Keratinocyte (primary cell): ENCODE data around the gene FRMPD4. TPM values are rescaled to one million over a fixed set of nuclear protein-coding genes. Genes with fewer than 3 reads are reported as not detected.

Experiments used
- DNase-seq: peaks from one replicate; pipeline ENCODE4 v3.0.0-alpha.2; 2011; ENCODE audit warnings: low read depth, missing footprints, low spot score
- FAIRE-seq: peaks from 2 replicates; lab custom pipeline; 2011; peaks lifted over from hg19 to GRCh38; lab: Jason Lieb, UNC
- H2AFZ ChIP-seq: 2 replicates; pipeline ENCODE4 v1.6.0; 2012; ENCODE audit warnings: low read length, control low read depth, inconsistent platforms; ENCODE audit not compliant: control insufficient read depth
- H3K27ac ChIP-seq: 2 replicates; pipeline ENCODE4 v1.5.1; 2011; ENCODE audit warnings: low read length; ENCODE audit not compliant: control insufficient read depth, insufficient read depth
- H3K27me3 ChIP-seq: 3 replicates; pipeline ENCODE4 v1.6.0; 2011; ENCODE audit warnings: low read length; ENCODE audit not compliant: control insufficient read depth, insufficient read depth; ENCODE audit errors: extremely low read depth
- H3K36me3 ChIP-seq, 2 experiments: 2 replicates in 1 of 2; 3 replicates in 1 of 2; pipeline ENCODE4 v1.5.1; 2011; ENCODE audit warnings: low read length in 2 of 2, mild to moderate bottlenecking in 1 of 2; ENCODE audit not compliant: control insufficient read depth in 2 of 2, insufficient read depth in 2 of 2; ENCODE audit errors: extremely low read depth in 1 of 2
- H3K4me1 ChIP-seq: 3 replicates; pipeline ENCODE4 v1.5.1; 2011; ENCODE audit warnings: low read length; ENCODE audit not compliant: control insufficient read depth, insufficient read depth; ENCODE audit errors: extremely low read depth
- H3K4me2 ChIP-seq: 3 replicates; pipeline ENCODE4 v1.6.0; 2011; ENCODE audit warnings: low read depth, low read length; ENCODE audit not compliant: control insufficient read depth, insufficient read depth; ENCODE audit errors: extremely low read depth
- H3K4me3 ChIP-seq, 3 experiments: fragments of 200-600 bp in 1 of 3; sonication (generic) in 1 of 3; 2 replicates in 2 of 3; 3 replicates in 1 of 3; pipeline ENCODE4 v1.5.1; 2011 to 2016; ENCODE audit warnings: low read length in 3 of 3, mild to moderate bottlenecking in 3 of 3, control low read depth in 2 of 3, inconsistent platforms in 1 of 3, low read depth in 1 of 3, mixed read lengths in 1 of 3, mixed run types in 1 of 3, moderate library complexity in 1 of 3; ENCODE audit not compliant: control insufficient read depth in 2 of 3, insufficient read depth in 2 of 3; ENCODE audit errors: extremely low read depth in 1 of 3
- H3K79me2 ChIP-seq: 2 replicates; pipeline ENCODE4 v1.6.0; 2012; ENCODE audit warnings: low read length; ENCODE audit not compliant: control insufficient read depth, insufficient read depth
- H3K9ac ChIP-seq: 3 replicates; pipeline ENCODE4 v1.6.0; 2011; ENCODE audit warnings: low read length; ENCODE audit not compliant: control insufficient read depth, insufficient read depth; ENCODE audit errors: extremely low read depth
- H3K9me1 ChIP-seq: 3 replicates; pipeline ENCODE4 v1.6.0; 2011; ENCODE audit warnings: low read length; ENCODE audit not compliant: control insufficient read depth, insufficient read depth; ENCODE audit errors: extremely low read depth
- H3K9me3 ChIP-seq: 2 replicates; pipeline ENCODE4 v1.5.1; 2012; ENCODE audit warnings: low read depth, low read length; ENCODE audit not compliant: control insufficient read depth
- H4K20me1 ChIP-seq: 3 replicates; pipeline ENCODE4 v1.6.0; 2011; ENCODE audit warnings: low read length; ENCODE audit not compliant: control insufficient read depth, insufficient read depth; ENCODE audit errors: extremely low read depth
- CTCF ChIP-seq, 3 experiments: IDR thresholded peaks in 1 of 3; conservative IDR thresholded peaks in 1 of 3; optimal IDR thresholded peaks in 1 of 3; 2 replicates in 2 of 3; 3 replicates in 1 of 3; pipeline versions ENCODE3 to v1.5.1; 2011; ENCODE audit warnings: low read length in 3 of 3, mild to moderate bottlenecking in 3 of 3, moderate library complexity in 2 of 3, control low read depth in 1 of 3, inconsistent platforms in 1 of 3; ENCODE audit not compliant: insufficient read depth in 2 of 3; ENCODE audit errors: extremely low read depth in 1 of 3
- EZH2 ChIP-seq: IDR thresholded peaks from one replicate; pipeline ENCODE4 v1.6.1; 2012; ENCODE audit warnings: inconsistent platforms, mild to moderate bottlenecking, low read length, moderate library complexity
- dilution Hi-C: fragments of 300-500 bp; cut with MboI; formaldehyde crosslinking; loops from one replicate; pipeline ENCODE4 v1.7.0; 2020; ENCODE audit warnings: low sequenced_read_pairs; ENCODE audit not compliant: extremely low pct_ligation_motif_present
- polyA plus RNA-seq, 5 experiments: library from polyadenylated mRNA; depleted of rRNA in 3 of 5; stranded (reverse) in 3 of 5; stranded (forward) in 1 of 5; unstranded in 1 of 5; fragments of >200 nt; gene quantifications; 1 replicate in 1 of 5; 2 replicates in 3 of 5; 3 replicates in 1 of 5; pipeline versions ENCODE4 v1.2.1 to v1.2.3, GENCODE V29; 2011 to 2012; ENCODE audit warnings: missing spikeins in 2 of 5, low read depth in 1 of 5, low replicate concordance in 1 of 5

The FRMPD4 gene
- polyA plus RNA-seq, 1 donor (not counting 4 experiments of a cell fraction or from before 2014, with no cell fraction given): 0.05 TPM

DNA sequence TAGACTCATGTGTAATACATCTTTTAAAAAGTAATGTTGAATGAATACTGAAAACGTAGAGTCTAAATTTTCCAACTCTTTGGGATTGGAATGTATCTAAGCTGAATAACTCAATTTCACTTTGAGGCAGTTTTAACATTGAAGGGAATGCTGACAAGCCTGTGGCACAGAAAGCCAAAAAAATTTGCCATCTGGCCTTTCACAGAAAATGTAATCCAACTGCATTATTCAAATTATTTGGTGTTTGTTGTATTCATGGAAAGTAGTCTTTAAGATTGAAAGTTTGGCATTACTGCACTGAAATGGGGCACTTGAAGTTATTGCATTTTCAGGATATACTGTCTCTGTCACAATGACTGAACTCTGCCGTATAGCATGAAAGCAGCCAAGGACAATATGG lies 186.9 kb downstream of the FRMPD4 start:
- Histone ChIP-seq H3K9me1 (no peaks in the 10 kb centered on the region), H3K4me2 (no peak overlapping the region), H2AFZ (no peak overlapping the region), H4K20me1 (no peaks in the 10 kb centered on the region), H3K36me3 (no peaks in the 10 kb centered on the region), H3K9ac (no peak overlapping the region), H3K27me3 (no peaks in the 10 kb centered on the region), H3K79me2 (no peaks in the 10 kb centered on the region), H3K9me3 (no peaks in the 10 kb centered on the region), H3K4me3 (no peak overlapping the region), H3K27ac (no peak overlapping the region), H3K4me1 (no peaks in the 10 kb centered on the region)
- no peak for DNase-seq
- TF ChIP-seq CTCF (optimal IDR thresholded peaks at IDR 0.05 in 1 of 3, IDR thresholded peaks at IDR 0.05 in 1 of 3, conservative IDR thresholded peaks at IDR 0.05 in 1 of 3; ENCODE audit: extremely low read depth in 1 of 3, insufficient read depth in 2 of 3, low read length in 3 of 3) (no peak), EZH2 (no peak)
- dilution Hi-C loops: no loop called here
- no peak for FAIRE-seq

DNA sequence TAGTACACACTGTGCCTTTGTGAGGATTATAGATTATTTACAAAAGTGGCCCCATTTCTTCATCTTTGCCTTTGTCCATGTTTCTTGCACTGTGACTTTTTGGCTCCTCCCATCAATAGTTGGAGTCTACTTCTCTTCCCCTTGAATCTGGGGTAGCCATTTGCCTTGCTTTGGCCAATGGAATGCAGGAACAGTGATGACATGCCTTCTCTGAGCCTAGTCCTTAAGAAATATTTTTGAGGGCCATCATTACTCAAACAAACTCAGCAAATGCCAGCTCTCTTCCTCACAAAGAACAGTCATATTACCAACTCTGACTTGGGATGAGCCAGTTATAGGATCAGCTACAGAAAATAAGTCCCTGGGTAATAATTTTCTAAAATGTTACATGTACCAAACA lies 189.6 kb downstream of the FRMPD4 start:
- no peaks in the 10 kb centered on the region for H3K79me2 ChIP-seq
- H3K27me3 ChIP-seq: no peaks in the 10 kb centered on the region
- no peak overlapping the region for H3K4me3 ChIP-seq
- H3K4me2 ChIP-seq: no peak overlapping the region
- H3K4me1 ChIP-seq: no peaks in the 10 kb centered on the region
- H3K9me3 ChIP-seq: no peaks in the 10 kb centered on the region
- H2AFZ ChIP-seq: no peak overlapping the region
- FAIRE-seq (no peak), DNase-seq (no peak)
- H4K20me1 ChIP-seq: no peaks in the 10 kb centered on the region
- H3K36me3 ChIP-seq: no peaks in the 10 kb centered on the region
- no peak for TF ChIP-seq CTCF (optimal IDR thresholded peaks at IDR 0.05 in 1 of 3, IDR thresholded peaks at IDR 0.05 in 1 of 3, conservative IDR thresholded peaks at IDR 0.05 in 1 of 3; ENCODE audit: extremely low read depth in 1 of 3, insufficient read depth in 2 of 3, low read length in 3 of 3)
- no peak for TF ChIP-seq EZH2
- no peak overlapping the region for H3K27ac ChIP-seq
- no peak overlapping the region for H3K9ac ChIP-seq
- H3K9me1 ChIP-seq: no peaks in the 10 kb centered on the region
- dilution Hi-C loops: no loop called here
